ENCODE data around the gene PCMT1. TPM values are rescaled to one million over a fixed set of nuclear protein-coding genes. Genes with fewer than 3 reads are reported as not detected.

The PCMT1 gene
- total RNA-seq, 4 donors from 2014 or later = 25.8 to 97.3 (median 64.4) TPM

DNA sequence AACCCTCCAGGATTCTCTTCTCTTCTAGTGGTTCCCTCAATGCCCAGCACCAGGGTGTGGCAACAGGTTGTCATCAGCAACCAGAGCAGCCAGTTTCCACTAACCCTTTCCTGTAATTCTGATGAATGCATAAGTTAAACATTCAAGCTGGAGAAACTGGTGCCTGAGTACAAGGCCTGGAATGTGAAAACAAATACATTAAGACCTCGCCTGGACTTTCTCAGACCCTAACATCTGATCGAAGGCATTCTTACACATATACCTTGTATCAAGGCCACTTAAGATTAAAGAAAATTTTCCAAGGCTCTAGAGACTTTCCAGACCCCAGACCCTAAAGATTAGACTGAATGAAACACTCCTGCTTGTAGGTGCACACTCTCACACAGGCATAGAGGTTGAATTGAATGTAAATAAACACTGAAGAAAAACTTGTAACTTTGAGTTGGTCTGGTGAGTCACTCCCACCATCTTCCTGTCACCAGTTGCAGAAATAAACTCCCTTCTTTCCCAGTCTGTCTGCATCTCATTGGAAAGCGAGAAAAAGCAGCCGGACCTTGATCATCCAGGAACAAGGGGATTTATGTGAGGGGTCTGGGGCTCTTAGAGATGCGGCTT lies 105.6 kb downstream of the PCMT1 start:
- WGBS, 2 donors (ENCODE audit: low coverage in 1 of 2) = 61% methylated on average over 5 of the region's 5 CpGs; no CpG with 5 or more reads in 1 of the 2 donors
- no peaks in the 10 kb centered on the region for H3K36me3 ChIP-seq
- no peaks in the 10 kb centered on the region for H3K27me3 ChIP-seq
- H3K4me3 ChIP-seq = no peak overlapping the region
- no peaks in the 10 kb centered on the region for H3K9me3 ChIP-seq
- TF ChIP-seq POLR2AphosphoS5 (IDR thresholded peaks at IDR 0.05) = no peak
- TF ChIP-seq EP300 (IDR thresholded peaks at IDR 0.05; ENCODE audit: low read depth) = no peak
- no peak for TF ChIP-seq CTCF (IDR thresholded peaks at IDR 0.05)
- TF ChIP-seq POLR2A (IDR thresholded peaks at IDR 0.05) = no peak
- peaks cover 3 to 30% (median 20%) of the 10 kb centered on the region in 4 donors for H3K4me1 ChIP-seq
- in situ Hi-C loops (cut with MboI; ENCODE audit: low pct_ligation_motif_present in 1 of 4, low pct_unique_long_range_greater_than_20kb in 1 of 4, low sequenced_read_pairs in 3 of 4) = no loop called here
- peak overlapping the region in 2 of 4 donors; percentile 1 to 35 for H3K27ac ChIP-seq
- intact Hi-C loops (cut with DNase I; ENCODE audit: low total_unique reads) = no loop called here
- DNase-seq = no peak

DNA sequence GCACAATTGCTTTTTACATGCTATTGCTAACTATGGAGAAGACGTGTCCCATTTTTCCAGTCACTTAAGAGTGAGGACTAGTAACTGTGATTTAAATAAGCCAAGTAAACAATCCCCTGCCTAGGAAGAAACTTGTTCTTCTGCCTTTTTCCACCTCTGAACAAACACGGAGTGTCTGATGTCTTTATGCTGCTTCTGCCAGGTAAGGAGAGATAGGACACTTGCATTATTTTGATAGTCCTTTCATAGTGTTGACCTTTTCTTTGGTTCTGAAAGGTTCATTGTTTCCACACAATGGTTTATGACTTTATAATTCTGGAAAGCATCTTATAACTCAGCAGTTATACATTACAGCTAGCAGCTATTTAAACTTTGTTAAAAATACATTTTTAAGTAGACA lies 106.2 kb downstream of the PCMT1 start:
- peak overlapping the region in 2 of 4 donors; percentile 1 to 35 for H3K27ac ChIP-seq
- intact Hi-C loops (cut with DNase I; ENCODE audit: low total_unique reads) (no loop called here), in situ Hi-C loops (cut with MboI; ENCODE audit: low pct_ligation_motif_present in 1 of 4, low pct_unique_long_range_greater_than_20kb in 1 of 4, low sequenced_read_pairs in 3 of 4) (no loop called here)
- no peaks in the 10 kb centered on the region for H3K9me3 ChIP-seq
- TF ChIP-seq POLR2A (IDR thresholded peaks at IDR 0.05) = no peak
- no peak for TF ChIP-seq EP300 (IDR thresholded peaks at IDR 0.05; ENCODE audit: low read depth)
- TF ChIP-seq CTCF (IDR thresholded peaks at IDR 0.05) = no peak
- TF ChIP-seq POLR2AphosphoS5 (IDR thresholded peaks at IDR 0.05) = no peak
- H3K27me3 ChIP-seq = no peaks in the 10 kb centered on the region
- no peak for DNase-seq
- WGBS, 2 donors (ENCODE audit: low coverage in 1 of 2) = 59% methylated on average over 2 of the region's 2 CpGs; no CpG with 5 or more reads in 1 of the 2 donors
- no peaks in the 10 kb centered on the region for H3K36me3 ChIP-seq
- peaks cover 3 to 30% (median 20%) of the 10 kb centered on the region in 4 donors for H3K4me1 ChIP-seq
- H3K4me3 ChIP-seq = no peak overlapping the region

DNA sequence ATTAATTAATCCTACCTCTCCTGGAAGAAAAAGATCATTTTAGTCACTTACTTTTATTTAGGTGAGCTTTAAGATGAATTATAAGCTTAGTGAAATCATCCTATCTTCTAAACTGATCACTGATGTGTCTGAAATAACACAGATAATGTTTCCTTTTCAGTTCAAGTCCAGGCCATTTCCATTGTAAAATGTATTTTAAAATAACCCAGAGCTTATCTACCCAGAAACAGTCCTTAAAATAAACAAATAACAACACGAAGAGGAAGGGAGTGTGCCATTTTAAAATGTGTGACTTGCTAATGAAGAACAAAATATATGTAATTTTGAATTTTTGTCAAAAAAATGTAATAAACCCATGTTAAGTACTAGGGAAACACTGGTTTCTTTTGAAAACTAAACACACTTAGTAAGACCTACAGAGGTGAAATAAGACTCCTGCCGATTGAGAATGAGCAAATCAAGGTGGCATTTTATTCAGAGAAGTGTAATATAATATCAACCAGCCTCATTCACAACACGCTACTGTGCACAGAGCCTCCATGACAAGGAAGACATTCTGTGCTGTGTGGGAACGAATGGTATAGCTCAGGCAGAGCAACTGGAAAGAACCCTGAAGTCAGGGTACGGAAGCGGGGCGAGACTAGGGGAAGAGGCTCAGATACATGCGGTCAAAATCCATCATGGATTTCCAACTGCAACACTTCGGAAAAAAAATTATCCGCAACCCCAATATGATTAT lies 106.9 kb downstream of the PCMT1 start:
- no peaks in the 10 kb centered on the region for H3K36me3 ChIP-seq
- WGBS, 2 donors (ENCODE audit: low coverage in 1 of 2) = 67 to 84% methylated on average over 3 to 10 of the region's 10 CpGs
- H3K4me1 ChIP-seq = peaks cover 3 to 33% (median 20%) of the 10 kb centered on the region in 4 donors
- no peak overlapping the region for H3K4me3 ChIP-seq
- DNase-seq = no peak
- in situ Hi-C loops (cut with MboI; ENCODE audit: low pct_ligation_motif_present in 1 of 4, low pct_unique_long_range_greater_than_20kb in 1 of 4, low sequenced_read_pairs in 3 of 4) (no loop called here), intact Hi-C loops (cut with DNase I; ENCODE audit: low total_unique reads) (no loop called here)
- no peak overlapping the region for H3K27ac ChIP-seq
- no peaks in the 10 kb centered on the region for H3K27me3 ChIP-seq
- H3K9me3 ChIP-seq = no peaks in the 10 kb centered on the region
- TF ChIP-seq EP300 (IDR thresholded peaks at IDR 0.05; ENCODE audit: low read depth) (no peak), POLR2AphosphoS5 (IDR thresholded peaks at IDR 0.05) (no peak), POLR2A (IDR thresholded peaks at IDR 0.05) (no peak), CTCF (IDR thresholded peaks at IDR 0.05) (no peak)

GRCh38 chr6:149857541-149857940 lies 108.0 kb downstream of the PCMT1 start:
- no peak overlapping the region for H3K4me3 ChIP-seq
- intact Hi-C loops (cut with DNase I; ENCODE audit: low total_unique reads) = loop anchor here (1.0 kb wide), 1 partner anchor 108 kb away; no protein-coding TSS in a partner anchor
- in situ Hi-C loops (cut with MboI; ENCODE audit: low pct_ligation_motif_present in 1 of 4, low pct_unique_long_range_greater_than_20kb in 1 of 4, low sequenced_read_pairs in 3 of 4) = no loop called here
- H3K27me3 ChIP-seq = no peaks in the 10 kb centered on the region
- DNase-seq = no peak
- peaks cover 0 to 37% (median 22%) of the 10 kb centered on the region in 4 donors for H3K4me1 ChIP-seq
- 63 to 92% methylated on average over 2 to 5 of the region's 5 CpGs for WGBS, 2 donors (ENCODE audit: low coverage in 1 of 2)
- H3K27ac ChIP-seq = no peak overlapping the region
- no peaks in the 10 kb centered on the region for H3K36me3 ChIP-seq
- no peaks in the 10 kb centered on the region for H3K9me3 ChIP-seq
- TF ChIP-seq CTCF (IDR thresholded peaks at IDR 0.05) (no peak), EP300 (IDR thresholded peaks at IDR 0.05; ENCODE audit: low read depth) (no peak), POLR2A (IDR thresholded peaks at IDR 0.05) (no peak), POLR2AphosphoS5 (IDR thresholded peaks at IDR 0.05) (no peak)

All from transverse colon (tissue), 4 donors.